Measurements from ENCODE around the gene CBFA2T3.

Gene CBFA2T3

GRCh38 chr16:88870608-88871348 lies 106.2 kb downstream of the CBFA2T3 start:
- DNase-seq = no peak

DNA sequence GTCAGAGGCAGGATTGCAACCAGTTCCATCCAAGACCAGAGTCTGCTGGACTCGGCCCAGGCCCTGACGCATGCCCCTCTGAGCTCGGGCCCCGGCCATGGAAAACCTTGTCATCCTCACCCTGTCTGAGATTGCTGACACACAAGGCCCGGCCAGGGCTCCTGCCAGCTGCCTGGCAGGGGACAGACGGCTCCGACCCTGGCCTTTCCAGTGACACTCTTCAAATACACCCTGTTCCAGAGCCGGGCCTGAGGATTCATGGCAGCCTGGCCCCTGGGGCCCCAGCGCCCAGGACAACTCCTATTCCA lies 107.4 kb downstream of the CBFA2T3 start:
- no peak for DNase-seq

GRCh38 chr16:88868974-88869672 lies 107.9 kb downstream of the CBFA2T3 start:
- no peak for DNase-seq

GRCh38 chr16:88867581-88868246 lies 109.3 kb downstream of the CBFA2T3 start:
- no peak for DNase-seq

GRCh38 chr16:88866151-88866920 lies 110.7 kb downstream of the CBFA2T3 start, which contains the start of gene PABPN1L:
TSS of gene PABPN1L (minus strand) at chr16:88866660. CDS start at chr16:88866606, 54 bp downstream.
- DNase-seq = no peak

DNA sequence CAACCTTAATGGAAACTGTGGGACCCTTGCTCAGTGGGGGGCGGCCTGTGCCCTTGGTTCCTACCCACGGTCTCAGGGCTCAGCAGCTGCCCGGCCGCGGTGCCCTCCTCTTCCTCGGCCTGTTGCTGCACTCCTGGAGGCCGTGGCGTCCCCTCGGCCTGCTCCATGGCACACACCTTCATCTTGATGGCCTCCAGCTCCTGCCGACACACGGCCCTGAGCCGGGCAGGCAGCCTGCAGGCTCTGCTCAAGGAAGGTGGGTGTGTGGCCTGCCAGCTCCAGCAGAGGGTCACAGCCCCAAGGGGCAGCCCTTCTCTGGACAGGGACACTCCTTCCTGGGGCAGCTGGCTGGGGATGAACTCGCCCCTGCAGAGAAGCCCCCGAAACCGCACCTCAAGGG lies 111.3 kb downstream of the CBFA2T3 start:
- DNase-seq = no peak

- no peak for DNase-seq
Observed at GRCh38 chr16:88865310-88865709, 111.7 kb downstream of the CBFA2T3 start.

DNA sequence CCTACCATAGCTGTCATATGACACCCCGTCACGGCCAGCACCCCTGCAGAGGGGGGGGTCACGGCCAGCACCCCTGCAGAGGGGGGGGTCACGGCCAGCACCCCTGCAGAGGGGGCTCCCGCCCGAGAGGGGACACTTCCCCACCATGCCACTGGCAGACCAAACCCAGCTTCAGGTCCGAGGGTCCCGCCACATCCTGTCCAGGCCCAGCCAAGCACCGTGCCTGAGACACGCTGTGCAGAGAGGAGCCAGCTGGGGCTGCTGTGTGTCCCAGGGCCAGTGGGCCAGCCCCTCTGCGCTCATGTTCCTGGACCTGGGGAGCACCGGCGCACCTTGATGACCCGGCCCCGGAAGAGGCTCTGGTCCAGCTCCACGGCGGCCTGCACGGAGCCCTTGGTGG lies 112.5 kb downstream of the CBFA2T3 start:
- DNase-seq = no peak

DNA sequence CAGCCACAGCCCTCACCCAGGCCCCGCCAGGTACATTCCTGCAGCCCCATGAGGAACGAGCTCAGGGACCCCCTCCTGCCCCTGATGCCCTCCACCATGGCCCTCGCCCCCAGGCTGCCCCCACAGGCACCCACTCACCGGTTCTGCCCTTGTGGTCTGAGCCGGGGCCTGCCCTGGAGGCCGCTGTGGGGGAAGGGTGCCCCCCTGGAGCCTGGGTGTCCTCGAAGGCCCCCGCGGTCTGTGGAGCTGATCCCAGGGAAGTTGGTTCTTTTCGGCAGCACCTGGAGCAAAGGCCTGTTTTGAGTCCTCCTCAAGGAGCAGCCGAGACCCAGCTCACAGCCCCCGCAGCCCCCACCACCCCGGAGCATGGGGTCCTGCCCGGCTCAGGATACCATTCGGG lies 112.9 kb downstream of the CBFA2T3 start:
- no peak for DNase-seq

DNA sequence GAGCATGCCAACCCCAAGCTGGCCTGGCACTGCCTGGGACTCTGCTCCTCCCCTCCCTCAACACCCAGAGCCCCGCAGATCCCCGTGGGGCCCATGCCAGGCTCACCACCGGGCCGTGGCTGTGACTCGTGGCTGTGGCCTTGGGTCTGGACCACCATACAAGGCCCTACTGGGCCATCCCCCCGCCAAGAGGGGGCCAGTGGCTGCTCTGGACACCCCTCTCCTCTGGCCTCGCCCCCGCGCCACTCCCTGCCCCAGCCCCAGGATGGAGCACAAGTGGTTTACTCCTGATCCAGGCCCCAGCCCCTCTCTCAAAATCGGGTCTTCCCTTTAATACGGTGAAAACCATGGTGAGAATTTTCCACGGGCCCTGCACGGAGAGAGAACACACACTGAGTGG lies 113.6 kb downstream of the CBFA2T3 start:
- no peak for DNase-seq

DNA sequence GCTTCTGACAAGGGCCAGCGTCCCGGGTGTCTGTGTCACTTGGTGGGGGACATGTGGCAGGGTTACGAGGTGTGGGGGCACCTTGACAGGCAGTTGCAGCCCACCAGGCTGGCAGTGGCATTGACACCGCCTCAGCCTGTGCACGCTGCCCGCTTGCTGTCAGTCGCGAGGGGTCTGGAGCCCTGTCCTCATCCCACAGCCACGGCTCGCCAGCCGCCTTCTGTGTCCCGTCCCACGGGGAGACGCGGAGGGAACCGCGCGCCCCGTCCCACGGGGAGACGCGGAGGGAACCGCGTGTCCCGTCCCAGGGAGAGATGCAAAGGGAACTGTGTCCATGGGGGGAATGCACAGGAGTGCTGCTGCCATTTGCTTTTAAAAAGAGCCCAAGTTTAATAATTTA lies 114.0 kb downstream of the CBFA2T3 start:
- DNase-seq = no peak

- DNase-seq = no peak
Observed at GRCh38 chr16:88861359-88861758, 115.6 kb downstream of the CBFA2T3 start.

- no peak for DNase-seq
Observed at GRCh38 chr16:88859381-88860091, 117.5 kb downstream of the CBFA2T3 start.

DNA sequence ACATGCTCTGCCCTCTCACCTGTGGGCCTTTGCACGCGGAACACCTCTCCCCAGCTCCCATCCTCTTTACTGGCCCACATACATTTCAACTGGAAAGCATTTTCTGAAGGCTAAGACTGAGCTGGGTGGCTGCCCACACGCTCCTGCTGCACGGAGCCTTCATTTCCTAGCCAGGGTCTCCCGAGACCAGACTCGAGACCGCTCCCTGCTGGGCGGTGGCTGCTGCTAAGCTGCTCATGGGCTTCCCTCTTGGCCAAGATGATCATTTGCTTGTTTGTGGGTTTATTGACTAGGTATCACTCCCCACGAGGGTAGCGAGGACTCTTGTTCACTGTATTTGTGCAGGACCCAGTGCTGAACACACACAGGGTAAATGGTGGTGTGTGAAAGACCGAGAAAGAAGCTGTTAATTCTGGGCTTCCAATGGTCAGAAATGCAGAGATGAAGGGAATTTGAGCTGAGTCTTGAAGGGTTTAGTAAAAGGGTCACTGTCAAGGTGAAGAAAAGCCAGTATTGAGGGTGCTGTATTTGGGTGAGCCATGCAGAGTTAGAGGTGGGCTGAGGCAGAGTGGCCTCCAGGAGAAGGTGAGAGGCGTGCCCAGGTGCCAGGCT lies 119.2 kb downstream of the CBFA2T3 start:
- DNase-seq = peak; percentile 74

DNA sequence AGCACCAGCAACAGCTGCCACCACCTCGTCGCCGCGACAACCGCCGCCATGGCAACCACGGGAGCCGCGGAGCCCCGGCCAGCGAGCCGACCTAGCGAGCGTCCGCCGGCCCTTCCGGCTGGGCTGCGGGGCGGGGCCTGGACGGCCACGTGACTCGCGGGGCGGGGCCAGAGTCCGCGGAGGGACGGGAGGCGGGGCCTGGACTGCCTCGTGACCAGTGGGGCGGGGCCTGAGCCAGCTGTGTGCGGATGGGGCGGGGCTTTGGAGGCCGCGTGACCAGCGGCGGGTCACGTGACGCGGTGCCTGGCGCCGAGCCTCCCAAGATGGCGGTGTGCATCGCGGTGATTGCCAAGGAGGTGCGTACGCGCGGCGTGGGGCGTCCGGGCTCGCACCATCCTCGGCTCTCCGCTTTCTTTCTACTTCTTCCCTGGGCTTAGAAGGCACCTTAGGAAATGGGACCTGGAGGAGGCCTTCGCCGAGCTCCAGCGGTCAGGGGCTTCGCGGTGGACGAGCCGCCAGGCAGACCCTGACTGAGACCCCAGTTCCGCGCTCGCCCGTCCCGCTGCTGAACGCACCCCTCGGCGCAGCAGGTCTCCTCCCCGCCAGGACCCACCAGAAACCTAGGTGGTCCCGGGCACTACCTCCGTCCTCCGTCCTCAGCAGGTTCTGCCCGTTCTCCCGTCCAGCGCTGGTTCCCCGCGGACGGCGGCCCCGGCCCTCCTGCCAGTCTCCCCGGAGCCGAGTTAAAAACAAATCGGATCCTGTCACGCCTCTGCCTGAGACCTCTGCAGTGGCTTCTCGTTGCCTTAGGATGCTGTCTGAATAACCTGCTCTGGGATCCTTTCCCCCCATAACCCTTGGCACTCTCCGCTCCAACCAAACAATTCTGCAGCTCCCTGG lies 119.9 kb downstream of the CBFA2T3 start, which contains the start of the genes GALNS and TRAPPC2L:
TSS of gene GALNS (minus strand) at position 120 of the 900 bp plus-strand sequence. CDS start at position 50, 70 bp downstream.
TSS of gene TRAPPC2L (plus strand) at position 300 of the 900 bp plus-strand sequence. CDS start at position 324, 24 bp downstream.
- DNase-seq = peak; percentile 100

DNA sequence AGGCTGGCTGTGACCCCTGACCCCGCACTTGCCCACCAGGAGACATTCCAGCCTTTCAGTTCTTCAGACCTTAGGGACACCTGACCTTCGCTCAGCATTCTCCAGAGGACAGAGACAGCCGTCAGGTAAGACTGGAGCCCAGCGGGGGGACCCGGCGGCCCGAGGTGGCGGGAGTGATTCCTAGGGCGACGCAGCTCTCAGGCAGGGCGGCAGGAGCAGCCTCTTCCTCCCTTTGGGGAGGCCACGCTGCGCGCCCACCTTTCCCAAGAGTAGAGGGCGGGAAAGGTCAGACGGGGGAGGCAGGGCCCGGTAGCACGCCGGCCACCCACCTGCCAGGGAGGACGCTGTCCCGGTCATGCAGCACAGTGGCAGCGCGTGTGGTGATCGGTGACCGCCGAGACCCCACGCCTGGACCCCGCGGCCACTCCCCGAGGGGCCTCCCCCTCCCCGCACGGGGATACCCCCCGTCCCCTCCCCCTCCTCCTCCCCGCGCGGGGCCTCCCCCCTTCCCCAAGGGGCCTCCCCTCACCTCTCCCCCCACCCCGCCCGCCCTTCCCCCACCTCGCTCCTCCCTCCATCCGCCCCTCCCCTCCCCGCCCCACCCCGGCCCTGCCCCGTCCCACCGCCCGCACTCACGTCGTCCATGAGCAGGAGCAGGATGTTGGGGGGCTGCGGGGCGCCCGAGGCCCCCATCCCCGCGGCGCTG lies 120.7 kb downstream of the CBFA2T3 start:
- DNase-seq = no peak

- DNase-seq = no peak
Observed at GRCh38 chr16:88855736-88856121, 121.3 kb downstream of the CBFA2T3 start.

DNA sequence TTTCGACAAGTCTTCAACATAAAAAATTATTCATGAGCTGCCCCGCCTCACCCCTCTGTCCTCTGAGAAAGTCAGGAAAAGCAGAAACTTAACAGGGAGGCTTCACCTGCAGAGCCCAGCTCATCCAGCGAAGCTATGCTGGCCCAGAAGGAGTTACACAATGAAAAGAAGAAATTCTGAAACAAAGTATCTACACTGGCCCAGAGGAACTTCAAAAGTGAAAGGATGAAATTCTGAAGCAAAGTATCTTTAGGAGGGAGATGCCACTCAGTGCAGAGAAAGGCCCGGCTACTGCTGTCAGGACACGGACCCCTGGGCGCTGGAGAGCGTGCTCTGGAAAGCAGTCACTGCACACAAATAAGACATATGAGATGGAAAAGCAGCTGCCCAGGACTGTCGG lies 121.8 kb downstream of the CBFA2T3 start:
- no peak for DNase-seq

DNA sequence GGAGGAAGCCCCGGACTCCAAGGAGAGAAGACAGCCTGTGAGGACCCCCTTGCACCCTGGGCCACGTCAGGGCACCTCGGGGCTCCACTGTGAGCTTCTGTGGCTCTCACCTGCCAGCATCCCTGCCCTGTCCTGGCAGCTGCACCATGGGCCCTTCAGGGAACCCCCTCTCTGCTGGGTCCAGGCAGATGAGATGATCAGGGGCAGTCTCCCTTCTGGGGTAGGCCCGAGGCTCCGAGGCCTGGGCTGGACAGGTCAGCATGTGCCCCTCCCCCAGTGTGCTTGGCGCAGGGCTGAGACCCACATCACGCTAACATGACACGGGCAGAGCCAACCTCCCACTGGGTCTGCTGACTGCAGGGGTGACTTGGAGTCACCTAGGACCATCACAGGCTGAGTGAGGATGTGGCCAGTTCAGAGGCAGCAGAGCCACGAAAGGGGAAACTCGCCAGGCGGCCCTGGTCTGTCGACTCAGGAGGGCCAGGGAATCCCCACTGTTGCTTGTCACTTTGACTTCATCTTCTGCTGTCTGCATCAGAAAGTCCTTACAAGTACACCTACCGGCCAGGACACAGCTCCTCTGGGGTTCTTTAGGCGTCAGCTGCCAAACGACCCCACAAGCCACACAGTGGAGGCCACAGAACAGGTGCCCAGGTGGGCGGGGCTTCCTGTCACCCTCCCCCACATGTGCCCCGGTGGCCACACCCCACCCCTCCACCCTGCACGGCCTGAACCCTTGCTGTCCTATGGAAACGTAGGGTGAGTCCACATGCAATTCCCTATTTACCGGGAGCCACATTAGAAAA lies 122.5 kb downstream of the CBFA2T3 start:
- DNase-seq = peak; percentile 16

Data from stimulated activated CD4-positive, alpha-beta T cell treated with anti-CD3 and anti-CD28 coated beads, Interleukin-12 subunit alpha, Interleukin-12 subunit beta, amount 100 ng/mL, for 4 hours (primary cell).